OCI-LY1 (cell line): ENCODE measurements around the gene KRT27.

Source experiments
- CTCF ChIP-seq: fragments of 200-600 bp; sonication (generic), shearing (Covaris generic); IDR thresholded peaks from 2 replicates; pipeline ENCODE4 v1.5.1; 2017; ENCODE audit warnings: mild to moderate bottlenecking, antibody characterized with exemption, low read length, moderate library complexity, mixed read lengths
- EZH2 ChIP-seq: fragments of 200-600 bp; sonication (generic), shearing (Covaris generic); IDR thresholded peaks from 2 replicates; pipeline ENCODE4 v1.8.0; 2017; ENCODE audit warnings: borderline replicate concordance, mixed run types, mild to moderate bottlenecking, antibody characterized with exemption, low read length, moderate library complexity, mixed read lengths

- TF ChIP-seq EZH2 (no peak), CTCF (no peak)
These were observed 38.0 kb upstream of the KRT27 start for GRCh38 chr17:40820228-40820838.
